Measurements from ENCODE around the gene BLVRA. TPM values are rescaled to one million over a fixed set of nuclear protein-coding genes. Genes with fewer than 3 reads are reported as not detected.
"Not testable (repeated sequence)": the region's sequence is repeated elsewhere in the genome, so short reads cannot be mapped to it uniquely, and the experiment has no call there.

BLVRA gene
- polyA plus RNA-seq: 34.4 TPM

- Mint-ChIP-seq H3K9me3 (no peaks in the 10 kb centered on the region), H3K36me3 (no peaks in the 10 kb centered on the region), H3K27ac (peak within 1 kb of the TSS in 2 of 3 donors; percentile 52 to 57), H3K27me3 (no peaks in the 10 kb centered on the region), H3K4me1 (peaks cover 10 to 18% (median 12%) of the 10 kb centered on the region in 3 donors), H3K4me3 (peak within 1 kb of the TSS; percentile 87 to 93 (median 91))
Observed at GRCh38 chr7:43758029-43758821, at the start of gene BLVRA. TSS of gene BLVRA (plus strand) at chr7:43758680. CDS start at chr7:43771159, 12,479 bp downstream.

- no peak overlapping the region for H3K4me3 Mint-ChIP-seq
- H3K4me1 Mint-ChIP-seq: peaks cover 6 to 31% (median 18%) of the 10 kb centered on the region in 3 donors
- H3K27me3 Mint-ChIP-seq: no peaks in the 10 kb centered on the region
- no peak overlapping the region for H3K27ac Mint-ChIP-seq
- peaks cover 0 to 3% (median 0%) of the 10 kb centered on the region in 3 donors for H3K9me3 Mint-ChIP-seq
- H3K36me3 Mint-ChIP-seq: peaks cover 12% of the 10 kb centered on the region
Observed at GRCh38 chr7:43711503-43711902, 47.0 kb upstream of the BLVRA start.

GRCh38 chr7:43715966-43716365 lies 42.5 kb upstream of the BLVRA start:
- not testable (repeated sequence) for H3K27me3 Mint-ChIP-seq, H3K4me3 Mint-ChIP-seq, H3K9me3 Mint-ChIP-seq, H3K36me3 Mint-ChIP-seq
- Mint-ChIP-seq H3K27ac (peak overlapping the region in 2 of 3 donors; percentile 11 to 42), H3K4me1 (peaks cover 8 to 26% (median 24%) of the 10 kb centered on the region in 3 donors)

GRCh38 chr7:43716598-43716997 lies 41.9 kb upstream of the BLVRA start:
- Mint-ChIP-seq H3K4me1 (peaks cover 12 to 32% (median 25%) of the 10 kb centered on the region in 3 donors), H3K4me3 (no peak overlapping the region), H3K9me3 (peaks cover 0 to 3% (median 0%) of the 10 kb centered on the region in 3 donors), H3K36me3 (peaks cover 9% of the 10 kb centered on the region), H3K27me3 (no peaks in the 10 kb centered on the region), H3K27ac (no peak overlapping the region)

GRCh38 chr7:43721193-43721806 lies 37.2 kb upstream of the BLVRA start:
- peaks cover 5% of the 10 kb centered on the region for H3K36me3 Mint-ChIP-seq
- H3K27me3 Mint-ChIP-seq: no peaks in the 10 kb centered on the region
- peak overlapping the region in 1 of 3 donors; percentile 11 for H3K27ac Mint-ChIP-seq
- H3K4me1 Mint-ChIP-seq: peaks cover 21 to 31% (median 25%) of the 10 kb centered on the region in 3 donors
- peak overlapping the region in 1 of 4 donors; percentile 48 for H3K4me3 Mint-ChIP-seq
- H3K9me3 Mint-ChIP-seq: no peaks in the 10 kb centered on the region

- H3K36me3 Mint-ChIP-seq: peaks cover 5% of the 10 kb centered on the region
- no peaks in the 10 kb centered on the region for H3K9me3 Mint-ChIP-seq
- H3K27ac Mint-ChIP-seq: no peak overlapping the region
- no peak overlapping the region for H3K4me3 Mint-ChIP-seq
- H3K27me3 Mint-ChIP-seq: no peaks in the 10 kb centered on the region
- peaks cover 29 to 44% (median 34%) of the 10 kb centered on the region in 3 donors for H3K4me1 Mint-ChIP-seq
Observed at GRCh38 chr7:43723007-43723341, 35.5 kb upstream of the BLVRA start.

- H3K4me1 Mint-ChIP-seq: peaks cover 31 to 49% (median 35%) of the 10 kb centered on the region in 3 donors
- H3K27me3 Mint-ChIP-seq: no peaks in the 10 kb centered on the region
- H3K27ac Mint-ChIP-seq: no peak overlapping the region
- peaks cover 3% of the 10 kb centered on the region for H3K36me3 Mint-ChIP-seq
- H3K4me3 Mint-ChIP-seq: no peak overlapping the region
- no peaks in the 10 kb centered on the region for H3K9me3 Mint-ChIP-seq
Observed at GRCh38 chr7:43725251-43725650, 33.2 kb upstream of the BLVRA start.

GRCh38 chr7:43726466-43726865 lies 32.0 kb upstream of the BLVRA start:
- Mint-ChIP-seq H3K27me3 (no peaks in the 10 kb centered on the region), H3K4me3 (peak overlapping the region in 1 of 4 donors; percentile 86), H3K4me1 (peaks cover 27 to 43% (median 32%) of the 10 kb centered on the region in 3 donors), H3K36me3 (peaks cover 3% of the 10 kb centered on the region), H3K27ac (peak overlapping the region in 1 of 3 donors; percentile 45), H3K9me3 (no peaks in the 10 kb centered on the region)

- Mint-ChIP-seq H3K27me3 (no peaks in the 10 kb centered on the region), H3K36me3 (peaks cover 3% of the 10 kb centered on the region), H3K4me1 (peaks cover 27 to 42% (median 32%) of the 10 kb centered on the region in 3 donors), H3K27ac (peak overlapping the region in 2 of 3 donors; percentile 43 to 45), H3K9me3 (no peaks in the 10 kb centered on the region), H3K4me3 (peak overlapping the region in 2 of 4 donors; percentile 71 to 86)
Observed at GRCh38 chr7:43727003-43727402, 31.5 kb upstream of the BLVRA start.

- H3K36me3 Mint-ChIP-seq: peaks cover 3% of the 10 kb centered on the region
- H3K27me3 Mint-ChIP-seq: no peaks in the 10 kb centered on the region
- H3K4me3 Mint-ChIP-seq: peak overlapping the region; percentile 60 to 86 (median 78)
- no peaks in the 10 kb centered on the region for H3K9me3 Mint-ChIP-seq
- peaks cover 27 to 42% (median 32%) of the 10 kb centered on the region in 3 donors for H3K4me1 Mint-ChIP-seq
- H3K27ac Mint-ChIP-seq: peak overlapping the region in 1 of 3 donors; percentile 45
Observed at GRCh38 chr7:43727494-43727893, 31.0 kb upstream of the BLVRA start.

- Mint-ChIP-seq H3K27me3 (no peaks in the 10 kb centered on the region), H3K9me3 (no peaks in the 10 kb centered on the region), H3K27ac (peak within 1 kb of the TSS; percentile 81 to 92 (median 90)), H3K4me3 (peak within 1 kb of the TSS; percentile 91 to 99 (median 98)), H3K36me3 (peaks cover 3% of the 10 kb centered on the region), H3K4me1 (peaks cover 22 to 34% (median 27%) of the 10 kb centered on the region in 3 donors)
Observed at GRCh38 chr7:43729214-43729923, 29.1 kb upstream of the BLVRA start, which contains the start of gene COA1. TSS of gene COA1 (minus strand) at chr7:43729523. CDS start at chr7:43648614, 80,909 bp downstream.

- Mint-ChIP-seq H3K4me3 (peak overlapping the region; percentile 91 to 99 (median 98)), H3K36me3 (no peaks in the 10 kb centered on the region), H3K4me1 (peaks cover 18 to 30% (median 24%) of the 10 kb centered on the region in 3 donors), H3K27me3 (no peaks in the 10 kb centered on the region), H3K9me3 (no peaks in the 10 kb centered on the region), H3K27ac (peak overlapping the region; percentile 81 to 92 (median 90))
Observed at GRCh38 chr7:43729924-43730248, 28.6 kb upstream of the BLVRA start.

GRCh38 chr7:43731494-43731893 lies 27.0 kb upstream of the BLVRA start:
- H3K4me3 Mint-ChIP-seq: peak overlapping the region in 2 of 4 donors; percentile 2 to 99
- H3K27me3 Mint-ChIP-seq, H3K9me3 Mint-ChIP-seq, H3K36me3 Mint-ChIP-seq, H3K27ac Mint-ChIP-seq: not testable (repeated sequence)
- peaks cover 18 to 23% (median 19%) of the 10 kb centered on the region in 3 donors for H3K4me1 Mint-ChIP-seq

GRCh38 chr7:43734575-43735332 lies 23.7 kb upstream of the BLVRA start:
- H3K9me3 Mint-ChIP-seq, H3K36me3 Mint-ChIP-seq, H3K27me3 Mint-ChIP-seq, H3K4me1 Mint-ChIP-seq: not testable (repeated sequence)
- H3K27ac Mint-ChIP-seq: peak overlapping the region in 1 of 3 donors; percentile 11
- peak overlapping the region in 3 of 4 donors; percentile 3 to 53 (median 35) for H3K4me3 Mint-ChIP-seq
